ENCODE measurements around the gene LRRC46.

DNA sequence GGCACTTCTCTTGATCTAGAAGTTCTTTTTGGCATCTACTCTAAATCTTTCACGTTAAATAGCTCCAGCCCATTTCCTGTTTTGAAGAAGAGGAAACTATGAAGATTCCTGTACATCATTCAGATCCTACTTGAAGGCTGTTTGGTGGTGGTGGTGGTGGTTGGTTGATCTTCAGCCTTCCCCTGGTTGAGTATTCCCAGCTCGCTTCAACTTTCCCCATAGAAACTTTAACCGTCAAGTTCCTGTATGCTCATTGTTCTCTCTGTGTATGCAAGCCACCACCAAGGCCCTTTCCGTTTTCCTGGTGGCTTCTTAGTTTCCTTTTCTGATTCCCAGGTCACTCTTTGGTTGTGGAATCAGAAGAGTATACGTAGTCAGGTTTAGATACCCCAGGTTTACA, 3.3 kb downstream of the LRRC46 start:
- TF ChIP-seq LEF1 (IDR thresholded peaks at IDR 0.05; ENCODE audit: borderline replicate concordance) (no peak), FOXA1 (IDR thresholded peaks at IDR 0.05) (no peak), SUZ12 (IDR thresholded peaks at IDR 0.05) (no peak), ELF4 (IDR thresholded peaks at IDR 0.05) (no peak), TARDBP (IDR thresholded peaks at IDR 0.05) (no peak), FOXM1 (IDR thresholded peaks at IDR 0.05; ENCODE audit: borderline replicate concordance) (no peak), SP1 (IDR thresholded peaks at IDR 0.05) (no peak), NFRKB (IDR thresholded peaks at IDR 0.05) (no peak), ARNT (IDR thresholded peaks at IDR 0.05) (no peak), FOXK2 (IDR thresholded peaks at IDR 0.05) (no peak)
- TF ChIP-seq, protein P1, sequence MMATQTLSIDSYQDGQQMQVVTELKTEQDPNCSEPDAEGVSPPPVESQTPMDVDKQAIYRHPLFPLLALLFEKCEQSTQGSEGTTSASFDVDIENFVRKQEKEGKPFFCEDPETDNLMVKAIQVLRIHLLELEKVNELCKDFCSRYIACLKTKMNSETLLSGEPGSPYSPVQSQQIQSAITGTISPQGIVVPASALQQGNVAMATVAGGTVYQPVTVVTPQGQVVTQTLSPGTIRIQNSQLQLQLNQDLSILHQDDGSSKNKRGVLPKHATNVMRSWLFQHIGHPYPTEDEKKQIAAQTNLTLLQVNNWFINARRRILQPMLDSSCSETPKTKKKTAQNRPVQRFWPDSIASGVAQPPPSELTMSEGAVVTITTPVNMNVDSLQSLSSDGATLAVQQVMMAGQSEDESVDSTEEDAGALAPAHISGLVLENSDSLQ (IDR thresholded peaks at IDR 0.05), result no peak

Measured in HEK293T (cell line).